ENCODE data around the gene DOHH.

The DOHH gene

GRCh38 chr19:3500429-3501101 lies at the start of gene DOHH:
DOHH (minus strand) TSS chr19:3500674; CDS start chr19:3496814, 3,860 bp downstream.
- peak; percentile 93 to 94 for DNase-seq

DNA sequence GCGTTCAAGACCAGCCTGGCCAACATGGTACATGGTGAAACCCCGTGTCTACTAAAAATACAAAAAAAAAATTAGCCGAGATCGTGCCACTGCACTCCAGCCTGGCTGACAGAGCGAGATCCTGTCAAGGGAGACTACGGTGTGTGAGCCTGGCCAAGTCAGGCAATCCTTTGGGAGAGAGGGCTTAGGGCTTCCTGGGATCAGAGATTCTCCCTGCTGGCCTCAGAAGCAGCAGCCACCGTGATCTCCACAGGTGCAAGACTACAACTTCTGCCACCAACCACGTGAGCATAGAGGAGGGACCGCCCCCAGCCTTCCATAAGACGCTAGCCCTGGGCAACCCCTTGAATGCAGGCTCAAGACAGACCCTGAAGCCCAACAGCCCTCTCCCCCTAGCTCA lies 49.3 kb upstream of the DOHH start:
- DNase-seq: no peak

DNA sequence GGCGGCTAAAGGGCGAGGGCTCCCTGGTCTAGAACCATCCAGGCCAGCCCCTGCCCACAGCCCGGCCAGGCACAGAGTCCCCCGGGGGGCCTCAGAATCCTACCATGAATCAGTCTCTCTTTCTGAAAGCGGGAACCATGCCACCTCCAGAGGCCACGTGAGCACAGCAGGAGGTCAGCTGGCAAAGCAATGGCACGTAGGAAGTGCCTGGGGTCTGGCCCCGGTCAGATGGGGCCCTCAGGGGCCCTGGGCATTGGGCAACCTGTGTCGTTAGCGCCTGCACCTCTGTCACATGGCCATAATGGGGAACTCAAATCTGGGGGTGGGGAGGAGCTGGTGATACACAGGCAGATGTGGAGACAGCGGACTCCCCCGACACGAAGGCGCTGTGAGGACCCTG lies 48.1 kb upstream of the DOHH start:
- no peak for DNase-seq

GRCh38 chr19:3547767-3548282 lies 47.4 kb upstream of the DOHH start:
- no peak for DNase-seq

DNA sequence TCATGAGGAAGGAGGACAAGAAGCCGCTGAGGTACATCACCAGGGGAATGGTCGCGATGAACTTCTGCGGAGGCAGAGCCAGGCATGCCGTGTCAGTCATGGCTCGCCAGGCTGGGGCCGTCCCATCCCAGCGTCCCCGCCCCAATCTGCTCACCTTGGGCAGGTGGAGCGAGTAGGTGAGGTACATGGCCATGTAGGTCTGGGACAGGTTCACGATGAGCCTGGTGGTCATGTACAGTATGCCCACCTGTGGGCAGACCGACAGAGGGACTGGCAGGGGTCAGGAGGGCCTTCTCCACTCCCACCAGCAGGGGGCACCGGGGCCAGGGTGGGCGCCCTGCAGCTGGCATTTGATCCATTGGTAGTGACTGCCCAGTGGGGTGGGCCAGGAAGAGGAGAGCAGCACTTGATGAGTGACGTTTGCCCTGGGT lies 46.8 kb upstream of the DOHH start:
- DNase-seq: no peak

- no peak for DNase-seq
These were observed 45.6 kb upstream of the DOHH start for GRCh38 chr19:3546119-3546518.

DNA sequence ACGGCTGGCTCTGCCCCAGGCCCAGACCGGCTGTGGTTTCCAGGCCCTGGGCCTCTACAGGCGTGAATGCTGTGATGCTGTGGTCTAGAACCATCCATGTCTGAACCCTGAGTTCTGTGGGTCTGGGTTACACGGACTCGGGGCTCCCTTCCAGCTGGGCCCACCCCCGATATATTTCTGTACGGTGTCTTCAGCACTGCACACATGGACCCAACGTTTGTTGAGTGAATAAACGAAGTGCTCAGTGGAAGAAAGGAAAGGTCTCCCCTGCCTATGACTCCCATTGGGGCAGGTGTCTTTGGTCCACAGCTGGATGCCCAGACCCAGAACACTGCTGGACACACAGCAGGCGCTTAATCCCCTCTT lies 45.2 kb upstream of the DOHH start:
- DNase-seq: no peak

DNA sequence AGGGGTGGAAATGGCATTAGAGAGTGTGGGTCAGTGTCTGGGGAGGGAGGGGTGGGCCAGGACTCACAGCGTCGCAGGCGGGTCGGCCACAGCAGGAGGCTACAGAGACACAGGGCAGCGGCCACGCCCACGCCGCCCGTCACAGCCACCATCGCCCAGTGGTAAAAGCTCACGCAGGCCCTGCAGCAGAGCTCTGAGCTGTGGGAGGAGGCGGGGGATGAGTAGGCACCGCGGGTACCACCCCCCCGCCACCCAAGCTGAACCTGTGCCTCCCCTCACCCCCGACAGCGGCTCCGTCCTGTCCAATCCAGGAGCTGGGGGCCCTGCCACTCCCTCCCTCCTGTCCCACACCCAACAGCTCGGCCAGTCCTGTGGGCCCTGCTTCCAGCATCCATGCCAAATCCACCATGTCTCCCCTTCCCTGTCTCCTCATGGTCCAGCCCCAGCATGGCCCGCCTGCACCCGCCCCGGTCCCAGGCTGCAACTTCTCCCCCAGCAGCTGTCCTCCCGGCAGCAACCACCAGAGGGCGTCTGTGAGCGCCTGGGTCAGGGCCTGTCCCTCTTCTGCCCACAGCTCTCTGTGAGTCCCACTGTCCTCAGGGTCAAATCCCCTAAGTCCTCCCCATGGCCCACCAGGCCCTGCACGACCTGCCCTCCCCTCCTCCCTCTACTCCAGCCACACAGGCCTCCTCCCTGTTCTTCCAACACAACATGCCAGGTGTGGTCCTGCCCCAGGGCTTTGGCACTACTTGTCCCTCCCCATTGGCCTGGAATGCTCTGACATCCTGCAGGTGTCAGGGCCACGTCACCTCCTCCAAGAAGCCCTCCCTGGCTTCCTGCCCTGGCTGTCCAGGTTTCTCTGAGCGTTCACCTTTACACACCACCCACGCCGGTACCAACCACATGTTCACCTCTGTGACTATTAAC lies 44.5 kb upstream of the DOHH start:
- peak; percentile 10 to 37 for DNase-seq

GRCh38 chr19:3544058-3544376 lies 43.5 kb upstream of the DOHH start:
- no peak for DNase-seq

- no peak for DNase-seq
These were observed 42.9 kb upstream of the DOHH start for GRCh38 chr19:3543150-3544057.

GRCh38 chr19:3539756-3540118 lies 39.3 kb upstream of the DOHH start:
- DNase-seq: no peak

DNA sequence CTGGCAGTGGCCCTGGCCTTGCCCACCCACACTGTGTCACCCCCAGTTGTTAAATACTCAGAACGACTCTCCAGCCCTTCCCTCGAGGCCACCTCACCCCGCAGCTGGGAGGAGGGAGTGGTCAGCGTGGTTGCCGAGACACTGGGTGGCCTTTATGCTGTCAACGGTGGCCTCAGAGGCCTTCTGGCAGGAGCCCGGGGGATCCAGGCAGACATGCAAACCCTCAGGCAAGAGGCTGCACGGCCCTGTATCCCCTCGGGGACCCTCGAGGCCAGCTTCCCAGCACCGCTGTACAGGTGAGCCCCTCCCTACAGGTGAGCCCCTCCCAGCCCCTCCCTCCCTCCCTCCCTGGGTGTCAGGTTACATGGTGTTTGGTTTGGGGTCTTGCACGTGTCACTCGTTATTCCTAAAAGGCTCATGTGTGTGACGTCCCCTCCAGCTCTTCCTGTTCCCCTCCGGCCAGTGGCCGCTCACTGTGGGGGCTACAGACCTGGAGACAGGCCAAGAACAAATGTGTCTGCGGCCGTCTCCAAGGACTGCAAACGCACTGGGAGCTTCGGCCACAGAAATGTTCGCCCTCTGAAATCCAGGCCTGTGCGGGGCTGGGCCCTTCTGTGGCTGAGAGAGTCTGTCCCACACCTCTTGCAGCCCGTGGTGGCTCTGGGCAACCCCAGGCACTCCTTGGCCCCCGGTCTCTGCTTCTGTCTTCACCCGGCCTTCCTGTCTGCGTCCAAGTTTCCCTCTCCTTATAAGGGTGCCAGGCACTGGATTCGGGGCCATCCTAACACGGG lies 38.7 kb upstream of the DOHH start, which contains the start of gene TEKTIP1:
Gene TEKTIP1, plus strand, starts transcription at position 210 of the 791 bp plus-strand sequence. Its CDS starts 4 bp downstream, at position 214.
- no peak for DNase-seq

GRCh38 chr19:3538258-3538929 lies 37.9 kb upstream of the DOHH start:
- DNase-seq: no peak

DNA sequence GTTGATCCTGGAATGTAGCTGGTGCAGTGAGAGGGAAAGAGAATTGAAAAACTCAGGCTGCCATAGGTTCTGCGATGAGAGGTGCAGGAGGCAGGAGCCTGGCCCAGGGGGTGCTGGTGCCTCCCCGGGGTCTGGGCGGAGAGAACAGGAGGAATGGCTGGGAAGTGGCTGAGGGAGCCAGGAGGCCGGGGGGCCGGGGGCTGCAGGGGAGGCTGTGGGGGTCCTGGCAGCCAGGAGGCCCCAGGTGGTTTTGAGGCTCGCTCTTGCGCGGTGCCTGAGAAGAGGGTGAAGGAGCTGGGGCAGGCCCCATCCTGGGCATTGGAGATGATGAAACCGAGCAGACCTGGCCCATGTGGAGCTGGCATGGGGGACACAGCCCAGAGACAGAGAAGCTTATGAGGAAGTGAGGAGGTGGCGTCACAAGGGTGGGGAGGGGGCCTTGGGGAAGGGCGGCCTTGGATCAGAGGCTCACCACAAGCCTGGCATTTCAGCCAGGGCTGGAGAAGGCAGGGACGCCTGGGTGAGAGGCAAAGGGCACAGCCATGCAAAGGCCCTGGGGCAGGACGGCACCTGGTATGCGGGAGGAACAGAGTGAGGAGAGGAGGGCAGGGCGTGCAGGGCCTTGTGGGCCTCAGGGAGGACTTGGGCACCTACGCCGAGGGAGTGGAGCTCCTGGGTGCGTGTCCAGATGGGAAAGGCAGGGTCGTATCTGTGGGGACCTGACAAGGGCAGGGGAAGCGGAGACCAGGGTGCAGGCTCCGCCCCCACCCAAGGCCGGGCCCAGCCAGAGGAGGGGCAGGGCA lies 37.2 kb upstream of the DOHH start:
- DNase-seq: no peak

DNA sequence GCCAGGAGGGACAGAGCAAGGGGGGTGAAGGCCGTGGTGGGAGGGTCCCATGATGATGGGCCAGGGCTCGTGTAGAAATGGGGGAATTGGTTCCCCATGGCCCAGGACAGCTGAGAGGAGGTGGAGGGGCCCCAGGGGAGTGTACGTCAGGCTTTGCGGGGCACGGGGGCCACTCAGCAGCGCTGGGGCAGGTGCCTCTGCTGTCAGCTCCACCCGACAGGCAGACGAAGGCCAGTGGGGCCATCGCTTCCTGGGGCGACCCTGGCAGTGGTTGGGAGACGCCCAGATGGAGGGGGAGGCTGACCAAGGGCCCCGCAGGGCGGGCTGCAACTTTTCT lies 36.6 kb upstream of the DOHH start:
- DNase-seq: no peak

DNA sequence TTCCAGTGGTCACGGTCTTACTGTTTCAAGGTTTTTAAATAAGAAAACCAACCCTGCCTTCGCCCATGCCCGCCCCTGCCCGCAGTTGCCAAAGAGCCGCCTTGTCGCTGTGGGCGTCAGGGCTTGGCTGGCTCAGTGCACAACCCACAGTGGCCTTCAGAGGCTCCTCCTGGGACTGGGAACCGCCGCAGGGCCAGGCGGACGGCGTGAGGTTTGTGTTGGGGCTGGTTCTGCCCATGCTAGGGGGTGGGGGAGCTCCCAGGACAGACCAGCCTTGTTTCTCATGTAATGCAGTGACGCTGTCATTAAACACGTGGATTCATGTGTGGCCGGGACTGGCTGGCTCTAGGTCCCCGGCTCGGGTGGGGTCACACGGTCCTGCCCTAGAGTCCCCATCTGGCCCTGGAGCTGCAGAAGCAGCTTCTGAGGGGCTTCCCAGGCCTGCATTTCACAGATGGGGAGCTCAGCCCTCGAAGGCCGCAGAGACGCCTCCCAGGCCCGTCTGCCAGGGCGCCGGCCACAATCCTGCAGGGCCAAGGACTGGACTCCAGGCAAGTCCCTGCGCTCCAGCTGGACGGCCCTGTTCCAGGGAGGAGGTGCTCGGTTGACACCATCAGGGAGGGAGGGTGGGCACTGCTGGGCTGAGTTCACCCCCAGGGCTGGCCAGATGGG lies 36.1 kb upstream of the DOHH start:
- no peak for DNase-seq

DNA sequence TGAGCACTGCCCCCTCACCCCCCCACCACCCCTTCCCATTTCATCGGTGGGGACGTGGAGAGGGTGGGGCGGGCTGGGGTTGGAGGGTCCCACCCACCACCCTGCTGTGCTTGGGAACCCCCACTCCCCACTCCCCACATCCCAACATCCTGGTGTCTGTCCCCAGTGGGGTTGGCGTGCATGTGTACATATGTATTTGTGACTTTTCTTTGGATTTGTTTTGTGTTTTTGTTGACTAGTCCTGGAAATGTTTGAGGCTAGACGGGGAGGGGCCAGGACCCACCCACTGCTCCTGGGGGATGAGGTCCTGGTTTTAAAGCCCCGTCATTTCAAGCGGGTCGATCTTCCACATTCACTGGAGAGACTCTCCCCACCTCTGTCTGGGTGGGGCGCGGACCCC lies 35.5 kb upstream of the DOHH start:
- no peak for DNase-seq

DNA sequence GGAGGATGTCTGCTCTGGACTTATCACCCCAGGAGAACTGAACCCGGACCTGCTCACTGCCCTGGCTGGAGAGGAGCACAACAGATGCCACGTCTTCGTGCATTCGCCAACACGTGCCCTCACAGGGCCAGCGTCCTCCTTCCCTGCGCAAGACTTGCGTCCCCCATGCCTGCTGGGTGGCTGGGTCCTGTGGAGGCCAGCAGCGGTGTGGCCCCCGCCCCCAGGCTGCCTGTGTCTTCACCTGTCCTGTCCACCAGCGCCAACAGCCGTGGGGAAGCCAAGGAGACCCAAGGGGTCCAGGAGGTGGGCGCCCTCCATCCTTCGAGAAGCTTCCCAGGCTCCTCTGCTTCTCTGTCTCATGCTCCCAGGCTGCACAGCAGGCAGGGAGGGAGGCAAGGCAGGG lies 35.1 kb upstream of the DOHH start:
- no peak for DNase-seq

DNA sequence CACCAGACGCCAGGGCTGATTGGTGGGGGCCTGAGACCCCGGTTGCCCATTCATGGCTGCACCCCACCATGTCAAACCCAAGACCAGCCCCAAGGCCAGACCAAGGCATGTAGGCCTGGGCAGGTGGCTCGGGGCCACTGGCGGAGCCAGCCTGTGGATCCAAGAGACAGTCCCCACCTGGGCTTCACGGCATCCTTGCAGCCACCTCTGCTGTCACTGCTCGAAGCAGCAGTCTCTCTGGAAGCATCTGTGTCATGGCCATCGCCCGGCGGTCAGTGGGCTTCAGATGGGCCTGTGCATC lies 34.7 kb upstream of the DOHH start:
- no peak for DNase-seq

All from AML-193 (cell line).